Measurements from ENCODE around the gene CWC15. TPM values are rescaled to one million over a fixed set of nuclear protein-coding genes. Genes with fewer than 3 reads are reported as not detected.

Gene CWC15
- total RNA-seq, 2 donors from 2014 or later, result 19.2 to 38.6 TPM

- intact Hi-C loops (cut with DNase I), result no loop called here
- ATAC-seq (no peak), DNase-seq (no peak)
- TF ChIP-seq, protein P1, sequence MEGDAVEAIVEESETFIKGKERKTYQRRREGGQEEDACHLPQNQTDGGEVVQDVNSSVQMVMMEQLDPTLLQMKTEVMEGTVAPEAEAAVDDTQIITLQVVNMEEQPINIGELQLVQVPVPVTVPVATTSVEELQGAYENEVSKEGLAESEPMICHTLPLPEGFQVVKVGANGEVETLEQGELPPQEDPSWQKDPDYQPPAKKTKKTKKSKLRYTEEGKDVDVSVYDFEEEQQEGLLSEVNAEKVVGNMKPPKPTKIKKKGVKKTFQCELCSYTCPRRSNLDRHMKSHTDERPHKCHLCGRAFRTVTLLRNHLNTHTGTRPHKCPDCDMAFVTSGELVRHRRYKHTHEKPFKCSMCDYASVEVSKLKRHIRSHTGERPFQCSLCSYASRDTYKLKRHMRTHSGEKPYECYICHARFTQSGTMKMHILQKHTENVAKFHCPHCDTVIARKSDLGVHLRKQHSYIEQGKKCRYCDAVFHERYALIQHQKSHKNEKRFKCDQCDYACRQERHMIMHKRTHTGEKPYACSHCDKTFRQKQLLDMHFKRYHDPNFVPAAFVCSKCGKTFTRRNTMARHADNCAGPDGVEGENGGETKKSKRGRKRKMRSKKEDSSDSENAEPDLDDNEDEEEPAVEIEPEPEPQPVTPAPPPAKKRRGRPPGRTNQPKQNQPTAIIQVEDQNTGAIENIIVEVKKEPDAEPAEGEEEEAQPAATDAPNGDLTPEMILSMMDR (IDR thresholded peaks at IDR 0.05), result no peak
- no peak for TF ChIP-seq POLR2A (IDR thresholded peaks at IDR 0.05)
- Histone ChIP-seq H3K27me3 (no peaks in the 10 kb centered on the region), H3K4me3 (no peak overlapping the region), H3K9me3 (no peaks in the 10 kb centered on the region), H3K4me1 (no peaks in the 10 kb centered on the region), H3K27ac (no peak overlapping the region), H3K36me3 (replicated peaks in 1 of 2; ENCODE audit: insufficient read depth in 1 of 2, low read depth in 2 of 2) (no peaks in the 10 kb centered on the region)
- 94 to 100% methylated on average over 1 of the region's 1 CpG for WGBS, 2 donors
Measured at GRCh38 chr11:95005642-95006041, 32.3 kb upstream of the CWC15 start.

GRCh38 chr11:95003716-95004115 lies 30.4 kb upstream of the CWC15 start:
- DNase-seq, result no peak
- intact Hi-C loops (cut with DNase I), result no loop called here

GRCh38 chr11:94998285-94998684 lies 24.9 kb upstream of the CWC15 start:
- Histone ChIP-seq H3K36me3 (replicated peaks in 1 of 2; ENCODE audit: insufficient read depth in 1 of 2, low read depth in 2 of 2) (no peaks in the 10 kb centered on the region), H3K4me1 (no peaks in the 10 kb centered on the region), H3K4me3 (no peak overlapping the region), H3K27ac (no peak overlapping the region), H3K27me3 (no peaks in the 10 kb centered on the region), H3K9me3 (no peaks in the 10 kb centered on the region)
- DNase-seq, result no peak
- TF ChIP-seq, protein P1 (IDR thresholded peaks at IDR 0.05), result no peak
- TF ChIP-seq POLR2A (IDR thresholded peaks at IDR 0.05), result no peak
- intact Hi-C loops (cut with DNase I), result no loop called here
- WGBS, 2 donors, result 94 to 100% methylated on average over 6 to 12 of the region's 13 CpGs
- no peak for ATAC-seq

More at GRCh38 chr11:95003716-95004115, 30.4 kb upstream of the CWC15 start:
- no peak for ATAC-seq
- Histone ChIP-seq H3K4me3 (no peak overlapping the region), H3K9me3 (no peaks in the 10 kb centered on the region), H3K27ac (no peak overlapping the region), H3K27me3 (no peaks in the 10 kb centered on the region), H3K4me1 (no peaks in the 10 kb centered on the region), H3K36me3 (replicated peaks in 1 of 2; ENCODE audit: insufficient read depth in 1 of 2, low read depth in 2 of 2) (no peaks in the 10 kb centered on the region)
- TF ChIP-seq, protein P1 (IDR thresholded peaks at IDR 0.05), result no peak
- no peak for TF ChIP-seq POLR2A (IDR thresholded peaks at IDR 0.05)

- intact Hi-C loops (cut with DNase I), result no loop called here
- Histone ChIP-seq H3K4me1 (no peaks in the 10 kb centered on the region), H3K27ac (no peak overlapping the region), H3K4me3 (no peak overlapping the region), H3K9me3 (no peaks in the 10 kb centered on the region), H3K27me3 (no peaks in the 10 kb centered on the region), H3K36me3 (replicated peaks in 1 of 2; ENCODE audit: insufficient read depth in 1 of 2, low read depth in 2 of 2) (no peaks in the 10 kb centered on the region)
- no peak for ATAC-seq
- TF ChIP-seq, protein P1 (IDR thresholded peaks at IDR 0.05), result no peak
- TF ChIP-seq POLR2A (IDR thresholded peaks at IDR 0.05), result no peak
- no peak for DNase-seq
- 82 to 83% methylated on average over 6 of the region's 6 CpGs for WGBS, 2 donors
Measured at GRCh38 chr11:94997437-94997836, 24.1 kb upstream of the CWC15 start.

GRCh38 chr11:94993400-94993943 lies 20.1 kb upstream of the CWC15 start:
- intact Hi-C loops (cut with DNase I), result no loop called here
- 85 to 94% methylated on average over 2 of the region's 2 CpGs for WGBS, 2 donors
- Histone ChIP-seq H3K9me3 (no peaks in the 10 kb centered on the region), H3K27me3 (no peaks in the 10 kb centered on the region), H3K4me3 (no peak overlapping the region), H3K36me3 (replicated peaks in 1 of 2; ENCODE audit: insufficient read depth in 1 of 2, low read depth in 2 of 2) (no peaks in the 10 kb centered on the region), H3K27ac (no peak overlapping the region), H3K4me1 (no peaks in the 10 kb centered on the region)
- ATAC-seq, result no peak
- no peak for DNase-seq
- TF ChIP-seq, protein P1 (IDR thresholded peaks at IDR 0.05), result no peak
- TF ChIP-seq POLR2A (IDR thresholded peaks at IDR 0.05), result no peak

Measured in body of pancreas (tissue), 4 donors.